ENCODE results near the gene CD19.
"Not testable (repeated sequence)": the region's sequence is repeated elsewhere in the genome, so short reads cannot be mapped to it uniquely, and the experiment has no call there.

CD19 gene

GRCh38 chr16:28958836-28959235 lies 27.1 kb downstream of the CD19 start:
- H3K4me3 ChIP-seq (ENCODE audit: control insufficient read depth, low read depth, low read length): no peak overlapping the region
- no peak for DNase-seq (ENCODE audit: low read depth)
- TF ChIP-seq CTCF (IDR thresholded peaks at IDR 0.05; ENCODE audit: control insufficient read depth, insufficient read depth, low read depth, low read length, missing control alignments): no peak

- H3K4me3 ChIP-seq (ENCODE audit: control insufficient read depth, low read depth, low read length): no peak overlapping the region
- TF ChIP-seq CTCF (IDR thresholded peaks at IDR 0.05; ENCODE audit: control insufficient read depth, insufficient read depth, low read depth, low read length, missing control alignments): no peak
- no peak for DNase-seq (ENCODE audit: low read depth)
These were observed 32.3 kb downstream of the CD19 start for GRCh38 chr16:28964072-28964471.

GRCh38 chr16:28964496-28964895 lies 32.7 kb downstream of the CD19 start:
- no peak for TF ChIP-seq CTCF (IDR thresholded peaks at IDR 0.05; ENCODE audit: control insufficient read depth, insufficient read depth, low read depth, low read length, missing control alignments)
- H3K4me3 ChIP-seq (ENCODE audit: control insufficient read depth, low read depth, low read length): no peak overlapping the region
- DNase-seq (ENCODE audit: low read depth): no peak

- DNase-seq (ENCODE audit: low read depth): no peak
- TF ChIP-seq CTCF (IDR thresholded peaks at IDR 0.05; ENCODE audit: control insufficient read depth, insufficient read depth, low read depth, low read length, missing control alignments): no peak
- no peak overlapping the region for H3K4me3 ChIP-seq (ENCODE audit: control insufficient read depth, low read depth, low read length)
These were observed 35.4 kb downstream of the CD19 start for GRCh38 chr16:28967156-28967555.

GRCh38 chr16:28969696-28970095 lies 37.9 kb downstream of the CD19 start:
- DNase-seq (ENCODE audit: low read depth); H3K4me3 ChIP-seq (ENCODE audit: control insufficient read depth, low read depth, low read length): not testable (repeated sequence)

GRCh38 chr16:28974007-28974436 lies 42.3 kb downstream of the CD19 start:
- peak; percentile 7 for DNase-seq (ENCODE audit: low read depth)
- H3K4me3 ChIP-seq (ENCODE audit: control insufficient read depth, low read depth, low read length): peak overlapping the region; percentile 94

More at GRCh38 chr16:28974007-28974436, 42.3 kb downstream of the CD19 start:
- peak; percentile 82 for TF ChIP-seq CTCF (IDR thresholded peaks at IDR 0.05; ENCODE audit: control insufficient read depth, insufficient read depth, low read depth, low read length, missing control alignments)

All from AG09309 (cell line).